H1 (cell line): ENCODE results near the gene ACSM2B. TPM values are rescaled to one million over a fixed set of nuclear protein-coding genes. Genes with fewer than 3 reads are reported as not detected.
"Not testable (repeated sequence)": the region's sequence is repeated elsewhere in the genome, so short reads cannot be mapped to it uniquely, and the experiment has no call there.

ENCODE experiments used
- CTCF ChIA-PET: fragments of 300-600 bp; sonication (Branson Sonifier 250); formaldehyde crosslinking; loops from one replicate; lab custom pipeline; 2021; ENCODE audit not compliant: partially characterized antibody; lab: Charles Lee
- POLR2A ChIA-PET: fragments of 300-600 bp; sonication (Branson Sonifier 250); formaldehyde crosslinking; loops from one replicate; lab custom pipeline; 2021; ENCODE audit warnings: inconsistent platforms; ENCODE audit not compliant: partially characterized antibody; lab: Charles Lee
- DNase-seq, 2 experiments: peaks; one replicate each; pipeline versions ENCODE4 v3.0.0 to v3.0.0-alpha.2; 2010 to 2022; ENCODE audit warnings: low spot score in 2 of 2, low read depth in 1 of 2, mixed read lengths in 1 of 2
- FAIRE-seq: peaks from 2 replicates; lab custom pipeline; 2011; peaks lifted over from hg19 to GRCh38; lab: Jason Lieb, UNC
- H2AFZ ChIP-seq: 2 replicates; pipeline ENCODE4 v1.8.1; 2012; ENCODE audit warnings: low read length, inconsistent platforms
- H2AK5ac ChIP-seq: 2 replicates; pipeline ENCODE4 v1.6.1; 2013; ENCODE audit warnings: low read depth, low read length
- H2BK120ac ChIP-seq: replicated peaks from 2 replicates; pipeline ENCODE3; 2013; ENCODE audit warnings: low read depth, low read length, inconsistent platforms
- H2BK12ac ChIP-seq: 2 replicates; pipeline ENCODE4 v1.6.1; 2013; ENCODE audit warnings: low read depth, low read length
- H2BK15ac ChIP-seq: 2 replicates; pipeline ENCODE4 v1.6.1; 2013; ENCODE audit warnings: low read length
- H2BK20ac ChIP-seq: 2 replicates; pipeline ENCODE4 v1.6.1; 2013; ENCODE audit warnings: low read length
- H2BK5ac ChIP-seq: 2 replicates; pipeline ENCODE4 v1.6.1; 2013; ENCODE audit warnings: low read depth, low read length
- H3K14ac ChIP-seq: 2 replicates; pipeline ENCODE4 v1.6.1; 2013; ENCODE audit warnings: inconsistent platforms; ENCODE audit not compliant: insufficient read length
- H3K18ac ChIP-seq: 2 replicates; pipeline ENCODE4 v1.6.1; 2013; ENCODE audit warnings: low read length; ENCODE audit errors: extremely low read depth
- H3K23ac ChIP-seq: 2 replicates; pipeline ENCODE4 v1.6.1; 2013; ENCODE audit warnings: inconsistent platforms; ENCODE audit not compliant: insufficient read length
- H3K23me2 ChIP-seq: 2 replicates; pipeline ENCODE4 v1.6.1; 2013; ENCODE audit warnings: low read depth, low read length
- H3K27ac ChIP-seq: 2 replicates; pipeline ENCODE4 v1.6.1; 2011; ENCODE audit warnings: low read depth, low read length, inconsistent platforms
- H3K27me3 ChIP-seq, 4 experiments: replicated peaks in 1 of 4; 1 replicate in 1 of 4; 2 replicates in 3 of 4; pipeline versions ENCODE4 v1.6.1 to v1.8.1; 2011 to 2013; ENCODE audit warnings: low read length in 3 of 4, mild to moderate bottlenecking in 3 of 4, inconsistent platforms in 2 of 4, mixed read lengths in 2 of 4, moderate library complexity in 1 of 4; ENCODE audit not compliant: control insufficient read depth in 3 of 4, insufficient read depth in 3 of 4; ENCODE audit errors: extremely low read depth in 1 of 4
- H3K36me3 ChIP-seq, 4 experiments: 2 replicates each; pipeline versions ENCODE4 v1.6.1 to v1.8.1; 2011 to 2013; ENCODE audit warnings: mild to moderate bottlenecking in 4 of 4, low read length in 3 of 4, moderate library complexity in 2 of 4, control low read depth in 1 of 4, inconsistent platforms in 1 of 4; ENCODE audit not compliant: insufficient read depth in 4 of 4, control insufficient read depth in 2 of 4
- H3K4ac ChIP-seq: replicated peaks from 2 replicates; pipeline ENCODE3; 2013; ENCODE audit warnings: low read length, low read depth, mixed read lengths, inconsistent platforms; ENCODE audit not compliant: insufficient read length
- H3K4me1 ChIP-seq, 4 experiments: replicated peaks in 1 of 4; 1 replicate in 1 of 4; 2 replicates in 3 of 4; pipeline versions ENCODE4 v1.6.1 to v1.8.1; 2011 to 2013; ENCODE audit warnings: low read length in 3 of 4, inconsistent platforms in 2 of 4, mixed read lengths in 1 of 4; ENCODE audit not compliant: insufficient read depth in 4 of 4, control insufficient read depth in 3 of 4
- H3K4me2 ChIP-seq, 2 experiments: 2 replicates each; pipeline versions ENCODE4 v1.6.1 to v1.8.1; 2011 to 2013; ENCODE audit warnings: low read depth in 2 of 2, low read length in 2 of 2, control low read depth in 1 of 2, inconsistent platforms in 1 of 2, mild to moderate bottlenecking in 1 of 2; ENCODE audit not compliant: insufficient read depth in 1 of 2
- H3K4me3 ChIP-seq, 4 experiments: fragments of 200-600, 300-600 bp in 1 of 4; sonication (generic), shearing (Covaris generic), sonication (Bioruptor Twin) in 1 of 4; 2 replicates each; pipeline versions ENCODE4 v1.5.1 to v1.8.1; 2011 to 2016; ENCODE audit warnings: low read length in 4 of 4, low read depth in 3 of 4, control low read depth in 2 of 4, inconsistent platforms in 2 of 4, mild to moderate bottlenecking in 2 of 4, mixed read lengths in 1 of 4, moderate library complexity in 1 of 4; ENCODE audit not compliant: insufficient read depth in 2 of 4; ENCODE audit errors: extremely low read depth in 1 of 4
- H3K56ac ChIP-seq: replicated peaks from 2 replicates; pipeline ENCODE3; 2013; ENCODE audit warnings: low read depth, mild to moderate bottlenecking, mixed read lengths, low read length, inconsistent platforms; ENCODE audit not compliant: insufficient read length
- H3K79me1 ChIP-seq: 2 replicates; pipeline ENCODE4 v1.6.1; 2013; ENCODE audit warnings: low read depth, low read length, control low read depth
- H3K79me2 ChIP-seq, 2 experiments: 2 replicates each; pipeline versions ENCODE4 v1.6.1 to v1.8.1; 2012 to 2013; ENCODE audit warnings: low read length in 2 of 2, mild to moderate bottlenecking in 2 of 2, inconsistent platforms in 1 of 2; ENCODE audit not compliant: insufficient read depth in 2 of 2, control insufficient read depth in 1 of 2
- H3K9ac ChIP-seq, 4 experiments: replicated peaks in 1 of 4; 1 replicate in 1 of 4; 2 replicates in 3 of 4; pipeline versions ENCODE4 v1.6.1 to v1.8.1; 2011 to 2013; ENCODE audit warnings: low read depth in 3 of 4, low read length in 3 of 4, control low read depth in 2 of 4, mild to moderate bottlenecking in 2 of 4, moderate library complexity in 2 of 4, inconsistent platforms in 1 of 4; ENCODE audit errors: extremely low read depth in 1 of 4
- H3K9me3 ChIP-seq, 2 experiments: 2 replicates each; pipeline versions ENCODE4 v1.6.1 to v1.8.1; 2012 to 2013; ENCODE audit warnings: mild to moderate bottlenecking in 2 of 2, moderate library complexity in 2 of 2, control low read depth in 1 of 2, inconsistent platforms in 1 of 2, low read depth in 1 of 2, low read length in 1 of 2, mixed read lengths in 1 of 2; ENCODE audit not compliant: insufficient read depth in 2 of 2
- H4K20me1 ChIP-seq, 2 experiments: replicated peaks in 1 of 2; 2 replicates each; pipeline versions ENCODE3 to v1.8.1; 2011 to 2013; ENCODE audit warnings: inconsistent platforms in 2 of 2, low read length in 2 of 2, mild to moderate bottlenecking in 1 of 2; ENCODE audit not compliant: insufficient read depth in 2 of 2, control insufficient read depth in 1 of 2
- H4K5ac ChIP-seq: 2 replicates; pipeline ENCODE4 v1.6.1; 2013; ENCODE audit warnings: low read length, low read depth, mixed read lengths, inconsistent platforms; ENCODE audit not compliant: insufficient read length
- H4K8ac ChIP-seq: 2 replicates; pipeline ENCODE4 v1.8.0; 2013; ENCODE audit warnings: mild to moderate bottlenecking, moderate library complexity, low read length, inconsistent platforms; ENCODE audit not compliant: insufficient read depth; ENCODE audit errors: extremely low read depth
- H4K91ac ChIP-seq: replicated peaks from 2 replicates; pipeline ENCODE3; 2013; ENCODE audit warnings: low read length, mixed read lengths, inconsistent platforms; ENCODE audit not compliant: insufficient read length
- WGBS, 2 experiments: shearing (Covaris generic) in 1 of 2; methylation state at CpG; one replicate each; pipeline versions ENCODE4 v1.1.6 to v1.1.7; 2013 to 2015; ENCODE audit warnings: low lambda C conversion rate in 2 of 2, mixed read lengths in 2 of 2, inconsistent platforms in 1 of 2, low coverage in 1 of 2, missing lambda C conversion rate in 1 of 2; ENCODE audit not compliant: insufficient replicate concordance in 2 of 2, insufficient coverage in 1 of 2, insufficient read length in 1 of 2; ENCODE audit errors: extremely low coverage in 1 of 2, missing lambda C conversion rate in 1 of 2; 5-methylcytosine and 5-hydroxymethylcytosine counted together
- polyA plus RNA-seq, 7 experiments: library from polyadenylated mRNA; depleted of rRNA in 3 of 7; stranded (reverse) in 5 of 7; unstranded in 2 of 7; fragments of >200 nt in 5 of 7; fragments of 200-250 nt in 2 of 7; gene quantifications; 1 replicate in 5 of 7; 2 replicates in 1 of 7; 4 replicates in 1 of 7; pipeline versions ENCODE4 v1.2.1 to v1.2.3, GENCODE V29; 2011 to 2013; ENCODE audit warnings: missing spikeins in 2 of 7, mixed read lengths in 2 of 7
- total RNA-seq: library from RNA; stranded (reverse); fragmentation: NEBNext Ultra II Directional; extraction: Animal tissue kit (Norgen Biotek cat#: 25700); gene quantifications from 2 replicates; pipeline ENCODE4 v1.2.1, GENCODE V29; 2021

Gene ACSM2B
- total and polyA plus RNA-seq, 2 of the 8 experiments (the other 6 are each of a cell fraction or from before 2014, with no cell fraction given), result not detected

- H3K36me3 ChIP-seq, H3K79me1 ChIP-seq, H3K9ac ChIP-seq, H3K79me2 ChIP-seq, H3K4me2 ChIP-seq, H2BK20ac ChIP-seq, H3K18ac ChIP-seq, H4K8ac ChIP-seq, FAIRE-seq, H2BK15ac ChIP-seq, H2BK12ac ChIP-seq, H3K56ac ChIP-seq, H3K14ac ChIP-seq, POLR2A ChIA-PET, H3K4me1 ChIP-seq, H4K91ac ChIP-seq, H2AK5ac ChIP-seq, DNase-seq, H2AFZ ChIP-seq, CTCF ChIA-PET, H3K23ac ChIP-seq, H3K4me3 ChIP-seq, H2BK5ac ChIP-seq, H3K4ac ChIP-seq, H3K9me3 ChIP-seq, H4K20me1 ChIP-seq, H2BK120ac ChIP-seq, H3K27ac ChIP-seq, H3K23me2 ChIP-seq, H4K5ac ChIP-seq, H3K27me3 ChIP-seq: not testable (repeated sequence)
- WGBS, 2 experiments, result no CpG with 5 or more reads among the region's 3 CpGs
These were observed 4.5 kb upstream of the ACSM2B start for GRCh38 chr16:20580487-20581259.

DNA sequence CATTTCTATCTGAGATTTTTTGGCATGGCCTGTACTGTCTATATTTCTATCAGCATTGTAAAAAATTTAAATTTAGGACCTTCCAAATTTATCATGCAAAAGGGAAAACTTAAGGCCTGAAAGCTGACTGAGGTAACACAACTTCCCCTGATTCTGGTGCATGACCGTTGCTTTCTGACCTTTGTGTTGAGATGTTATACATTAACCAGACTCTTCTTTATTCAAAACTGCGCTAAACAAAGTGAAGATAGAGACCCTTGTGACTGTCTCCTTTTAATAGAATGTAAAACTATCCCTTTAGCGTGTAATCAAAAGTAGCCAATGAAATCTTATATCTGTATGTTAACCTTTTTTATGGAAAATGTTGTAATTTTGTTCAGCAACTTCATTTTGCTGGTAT lies 1.9 kb upstream of the ACSM2B start:
- H3K4me3 ChIP-seq, result not testable (repeated sequence)

More for the DNA sequence above, 1.9 kb upstream of the ACSM2B start:
- H3K23ac ChIP-seq, H3K36me3 ChIP-seq, H3K9me3 ChIP-seq, H3K9ac ChIP-seq, H3K79me2 ChIP-seq, H3K27me3 ChIP-seq, H3K4me1 ChIP-seq, H3K23me2 ChIP-seq, POLR2A ChIA-PET, H3K79me1 ChIP-seq, H3K4ac ChIP-seq, H3K56ac ChIP-seq, H4K8ac ChIP-seq, H2AFZ ChIP-seq, FAIRE-seq, H2AK5ac ChIP-seq, H4K91ac ChIP-seq, H2BK12ac ChIP-seq, CTCF ChIA-PET, H3K27ac ChIP-seq, H4K20me1 ChIP-seq, H2BK20ac ChIP-seq, H4K5ac ChIP-seq, H3K18ac ChIP-seq, H3K4me2 ChIP-seq, DNase-seq, H2BK15ac ChIP-seq, H2BK120ac ChIP-seq, H2BK5ac ChIP-seq, H3K14ac ChIP-seq: not testable (repeated sequence)
- WGBS, 2 experiments, result 98% methylated on average over 2 of the region's 3 CpGs; no CpG with 5 or more reads in 1 of the 2 experiments
